Right lobe of liver (tissue), 6 donors: ENCODE measurements around the gene OLA1. TPM values are rescaled to one million over a fixed set of nuclear protein-coding genes. Genes with fewer than 3 reads are reported as not detected.

Experiments used
- ATAC-seq, 4 donors: fragments of 200-7000 bp; cut with Tn5 transposase; one replicate each; pipeline ENCODE4 v1.9.1; 2020; ENCODE audit warnings: mild to moderate bottlenecking in 4 of 4, moderate library complexity in 4 of 4
- DNase-seq, 3 donors: peaks; one replicate each; pipeline ENCODE4 v3.0.0-alpha.2; 2020
- H3K27ac ChIP-seq, 3 donors: fragments of 200-600 bp; one replicate each; pipeline ENCODE4 v1.8.0; 2022
- H3K27me3 ChIP-seq, 2 donors: fragments of 200-600 bp; one replicate each; pipeline ENCODE4 v1.8.0; 2022
- H3K36me3 ChIP-seq, 4 donors: fragments of 200-600 bp; sonication (generic) in 1 of 4; one replicate each; pipeline versions ENCODE4 v1.5.1 to v1.8.0; 2017 to 2022; ENCODE audit warnings: control low read depth in 1 of 4
- H3K4me1 ChIP-seq, 4 donors: fragments of 200-600 bp; sonication (generic) in 1 of 4; one replicate each; pipeline versions ENCODE4 v1.5.1 to v1.8.0; 2017 to 2022; ENCODE audit warnings: control low read depth in 1 of 4
- H3K4me3 ChIP-seq, 3 donors: fragments of 200-600 bp; one replicate each; pipeline ENCODE4 v1.8.0; 2022
- H3K9me3 ChIP-seq, 4 donors: fragments of 200-600 bp; sonication (generic) in 1 of 4; one replicate each; pipeline versions ENCODE4 v1.5.1 to v1.8.0; 2017 to 2022; ENCODE audit warnings: control low read depth in 1 of 4
- CTCF ChIP-seq, 4 donors: fragments of 200-600 bp in 3 of 4; fragments of 450-650 bp in 1 of 4; IDR thresholded peaks; one replicate each; pipeline versions ENCODE4 v1.5.1 to v1.8.0; 2016 to 2022; ENCODE audit warnings: antibody characterized with exemption in 4 of 4, mild to moderate bottlenecking in 2 of 4
- POLR2A ChIP-seq: fragments of 450-650 bp; IDR thresholded peaks from one replicate; pipeline ENCODE4 v1.6.1; 2017; ENCODE audit warnings: antibody characterized with exemption, mild to moderate bottlenecking
- WGBS: methylation state at CpG from one replicate; pipeline ENCODE4 v1.1.6; 2018; ENCODE audit warnings: low coverage, low lambda C conversion rate; ENCODE audit not compliant: insufficient coverage; ENCODE audit errors: missing lambda C conversion rate; 5-methylcytosine and 5-hydroxymethylcytosine counted together
- intact Hi-C, 2 donors: fragments of 100-400 bp; cut with DNase I; formaldehyde crosslinking; loops; one replicate each; pipeline versions ENCODE4 v1.11.2 to v1.14.1; 2022
- total RNA-seq, 6 experiments: library from RNA; depleted of rRNA in 2 of 6; stranded (reverse); fragments of >200 nt in 2 of 6; fragmentation: NEBNext Ultra II Directional in 3 of 6; extraction: Animal tissue kit (Norgen Biotek cat#: 25700) in 3 of 6; gene quantifications; one replicate each; pipeline versions ENCODE4 v1.1.0 to v1.2.4, GENCODE V29; 2016 to 2023
- donor health status: DM: no; HTN: yes; CAD: no.
- donor health status: DM: no; HTN: no; CAD: no.
- donor health status: DM: no; HTN: no; CAD: no.
- donor health status: DM: no; HTN: yes; CAD: no.
- donor health status: DM: no; HTN: yes; CAD: no.

The OLA1 gene
- total RNA-seq, 6 experiments from 2014 or later: 22.2 to 60.8 (median 38.6) TPM

- no peak for TF ChIP-seq CTCF (IDR thresholded peaks at IDR 0.05)
- intact Hi-C loops: no loop called here
- no peaks in the 10 kb centered on the region for H3K27me3 ChIP-seq
- WGBS: 83% methylated on average over 4 of the region's 4 CpGs
- no peaks in the 10 kb centered on the region for H3K4me1 ChIP-seq
- no peaks in the 10 kb centered on the region for H3K36me3 ChIP-seq
- no peak overlapping the region for H3K4me3 ChIP-seq
- H3K9me3 ChIP-seq: no peaks in the 10 kb centered on the region
- H3K27ac ChIP-seq: no peak overlapping the region
- no peak for ATAC-seq
- DNase-seq: no peak
Measured at GRCh38 chr2:174051068-174051467, 197.3 kb downstream of the OLA1 start.

- 60% methylated on average over 2 of the region's 2 CpGs for WGBS
- H3K4me3 ChIP-seq: no peak overlapping the region
- H3K9me3 ChIP-seq: no peaks in the 10 kb centered on the region
- H3K27ac ChIP-seq: no peak overlapping the region
- H3K4me1 ChIP-seq: no peaks in the 10 kb centered on the region
- H3K27me3 ChIP-seq: no peaks in the 10 kb centered on the region
- no peak for TF ChIP-seq POLR2A
- no peak for TF ChIP-seq CTCF (IDR thresholded peaks at IDR 0.05)
- DNase-seq: no peak
- intact Hi-C loops: no loop called here
- no peaks in the 10 kb centered on the region for H3K36me3 ChIP-seq
- ATAC-seq: no peak
Measured at GRCh38 chr2:174049895-174050294, 198.4 kb downstream of the OLA1 start.

- 74% methylated on average over 15 of the region's 20 CpGs for WGBS
- Histone ChIP-seq H3K4me1 (no peaks in the 10 kb centered on the region), H3K9me3 (no peaks in the 10 kb centered on the region), H3K4me3 (no peak overlapping the region), H3K27me3 (no peaks in the 10 kb centered on the region), H3K27ac (no peak overlapping the region), H3K36me3 (no peaks in the 10 kb centered on the region)
- no peak for ATAC-seq
- DNase-seq: no peak
- intact Hi-C loops: no loop called here
- TF ChIP-seq CTCF (IDR thresholded peaks at IDR 0.05): no peak
- TF ChIP-seq POLR2A: no peak
Measured at GRCh38 chr2:174048243-174048642, 200.1 kb downstream of the OLA1 start.

GRCh38 chr2:174047746-174048145 lies 200.6 kb downstream of the OLA1 start:
- no peaks in the 10 kb centered on the region for H3K9me3 ChIP-seq
- H3K4me1 ChIP-seq: no peaks in the 10 kb centered on the region
- DNase-seq: no peak
- no peaks in the 10 kb centered on the region for H3K36me3 ChIP-seq
- no peak overlapping the region for H3K27ac ChIP-seq
- intact Hi-C loops: no loop called here
- no peak for ATAC-seq
- WGBS: 93% methylated on average over 6 of the region's 9 CpGs
- H3K4me3 ChIP-seq: no peak overlapping the region
- H3K27me3 ChIP-seq: no peaks in the 10 kb centered on the region
- TF ChIP-seq POLR2A (no peak), CTCF (IDR thresholded peaks at IDR 0.05) (no peak)

GRCh38 chr2:174046172-174046571 lies 202.2 kb downstream of the OLA1 start:
- Histone ChIP-seq H3K27me3 (no peaks in the 10 kb centered on the region), H3K27ac (no peak overlapping the region), H3K4me3 (no peak overlapping the region), H3K4me1 (no peaks in the 10 kb centered on the region), H3K36me3 (no peaks in the 10 kb centered on the region), H3K9me3 (no peaks in the 10 kb centered on the region)
- 58% methylated on average over 2 of the region's 3 CpGs for WGBS
- DNase-seq (no peak), ATAC-seq (no peak)
- TF ChIP-seq POLR2A (no peak), CTCF (IDR thresholded peaks at IDR 0.05) (no peak)
- intact Hi-C loops: no loop called here
